Calu3 (cell line): Measurements from ENCODE around the gene LRRC49. TPM values are rescaled to one million over a fixed set of nuclear protein-coding genes. Genes with fewer than 3 reads are reported as not detected.

Experiments used
- BruUV-seq: library from RNA; stranded (reverse); fragments of 400-500 nt; replicated peaks from 2 replicates; lab custom pipeline; 2021; lab: Mats Ljungman, UMichigan
- CTCF ChIA-PET: fragments of 300-600 bp; sonication (Branson Sonifier 250); formaldehyde crosslinking; loops from one replicate; lab custom pipeline; 2022; ENCODE audit warnings: antibody characterized with exemption; lab: Charles Lee
- DNase-seq: peaks from one replicate; pipeline ENCODE4 v3.0.0; 2022
- H3K27ac Mint-ChIP-seq: one replicate; pipeline ENCODE4 v1.8.0; 2022; ENCODE audit warnings: mixed read lengths; ENCODE audit not compliant: unreplicated experiment
- H3K27me3 Mint-ChIP-seq: one replicate; pipeline ENCODE4 v1.8.0; 2022; ENCODE audit warnings: mixed read lengths; ENCODE audit not compliant: unreplicated experiment
- H3K36me3 Mint-ChIP-seq: one replicate; pipeline ENCODE4 v1.8.0; 2022; ENCODE audit warnings: mild to moderate bottlenecking, moderate library complexity, mixed read lengths; ENCODE audit not compliant: insufficient read depth, unreplicated experiment
- H3K4me1 Mint-ChIP-seq: one replicate; pipeline ENCODE4 v1.8.0; 2022; ENCODE audit warnings: mild to moderate bottlenecking, low read depth, mixed read lengths; ENCODE audit not compliant: unreplicated experiment
- H3K4me3 Mint-ChIP-seq: one replicate; pipeline ENCODE4 v1.8.0; 2022; ENCODE audit warnings: mild to moderate bottlenecking, low read depth, moderate library complexity, mixed read lengths; ENCODE audit not compliant: unreplicated experiment
- H3K9me3 Mint-ChIP-seq: one replicate; pipeline ENCODE4 v1.8.0; 2022; ENCODE audit warnings: low read depth, mixed read lengths; ENCODE audit not compliant: unreplicated experiment
- CTCF ChIP-seq: fragments of 200-600 bp; IDR thresholded peaks from one replicate; pipeline ENCODE4 v1.8.0; 2022; ENCODE audit warnings: antibody characterized with exemption; ENCODE audit not compliant: unreplicated experiment
- intact Hi-C: fragments of 100-400 bp; cut with micrococcal nuclease; formaldehyde crosslinking; loops from one replicate; pipeline ENCODE4 v1.10.0; 2022; ENCODE audit not compliant: unreplicated experiment
- total RNA-seq: library from RNA; stranded (reverse); gene quantifications from 2 replicates; pipeline ENCODE4 v1.2.3, GENCODE V29; 2022

LRRC49 gene
- total RNA-seq, 1 experiment from 2014 or later = 6.3 TPM

GRCh38 chr15:70879401-70879800 is 13.2 kb upstream of the LRRC49 start:
- BruUV-seq = no TSS peak
- CTCF ChIA-PET = no interaction called here

GRCh38 chr15:70880781-70881180 is 11.8 kb upstream of the LRRC49 start:
- intact Hi-C loops = no loop called here
- Mint-ChIP-seq H3K4me1 (no peaks in the 10 kb centered on the region), H3K9me3 (no peaks in the 10 kb centered on the region), H3K27ac (no peak overlapping the region), H3K27me3 (no peaks in the 10 kb centered on the region), H3K4me3 (no peak overlapping the region), H3K36me3 (no peaks in the 10 kb centered on the region)
- no peak for DNase-seq
- no peak for TF ChIP-seq CTCF
- CTCF ChIA-PET = interaction anchor here (0.6 to 1.1 kb wide), 2 partner anchors 12 to 98 kb away, joined by 3 read pairs; partner anchors contain the start of genes LRRC49 and THAP10
- no TSS peak for BruUV-seq

More at GRCh38 chr15:70879401-70879800, 13.2 kb upstream of the LRRC49 start:
- intact Hi-C loops = loop anchor here (10.0 kb wide), 1 partner anchor 115 kb away; the partner anchor contains the start of gene UACA
- TF ChIP-seq CTCF = no peak
- no peak overlapping the region for H3K27ac Mint-ChIP-seq
- H3K27me3 Mint-ChIP-seq = no peaks in the 10 kb centered on the region
- no peaks in the 10 kb centered on the region for H3K36me3 Mint-ChIP-seq
- no peaks in the 10 kb centered on the region for H3K9me3 Mint-ChIP-seq
- peaks cover 10% of the 10 kb centered on the region for H3K4me1 Mint-ChIP-seq
- H3K4me3 Mint-ChIP-seq = no peak overlapping the region
- no peak for DNase-seq

DNA sequence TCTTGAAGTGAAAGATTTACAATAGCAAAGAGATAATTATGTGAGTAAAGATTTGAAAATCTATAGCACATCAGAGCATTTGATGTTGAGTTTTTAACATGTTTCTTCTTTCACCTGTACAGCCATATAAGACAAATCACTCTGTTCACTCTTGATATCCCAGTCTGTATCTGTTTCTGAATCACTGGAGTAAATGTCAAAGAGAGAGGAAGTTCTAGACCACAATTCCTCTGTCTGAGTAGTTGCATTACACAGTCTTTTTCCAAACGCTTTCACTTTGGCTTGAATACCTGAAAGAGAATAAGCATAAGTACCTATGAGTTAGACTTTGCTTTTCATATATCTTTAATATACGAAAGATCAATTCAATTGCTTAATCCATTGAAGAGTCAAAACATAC is 10.3 kb upstream of the LRRC49 start:
- intact Hi-C loops = no loop called here
- no peak overlapping the region for H3K4me3 Mint-ChIP-seq
- no peak for TF ChIP-seq CTCF
- CTCF ChIA-PET = no interaction called here
- no peaks in the 10 kb centered on the region for H3K36me3 Mint-ChIP-seq
- H3K27ac Mint-ChIP-seq = no peak overlapping the region
- DNase-seq = no peak
- no TSS peak for BruUV-seq
- H3K27me3 Mint-ChIP-seq = no peaks in the 10 kb centered on the region
- no peaks in the 10 kb centered on the region for H3K4me1 Mint-ChIP-seq
- no peaks in the 10 kb centered on the region for H3K9me3 Mint-ChIP-seq

- CTCF ChIA-PET = interaction anchor here (0.7 to 1.1 kb wide), 2 partner anchors 30 to 205 kb away, joined by 5 to 6 read pairs; no protein-coding TSS in a partner anchor
- H3K27ac Mint-ChIP-seq = peak overlapping the region; percentile 100
- no peaks in the 10 kb centered on the region for H3K9me3 Mint-ChIP-seq
- H3K4me1 Mint-ChIP-seq = peaks cover 34% of the 10 kb centered on the region
- peaks cover 26% of the 10 kb centered on the region for H3K36me3 Mint-ChIP-seq
- no peak for TF ChIP-seq CTCF
- TSS peak; percentile 54 for BruUV-seq
- peak overlapping the region; percentile 97 for H3K4me3 Mint-ChIP-seq
- H3K27me3 Mint-ChIP-seq = no peaks in the 10 kb centered on the region
- intact Hi-C loops = loop anchor here (2.0 to 10.0 kb wide), 3 partner anchors 214 to 550 kb away; no protein-coding TSS in a partner anchor
- peak; percentile 34 for DNase-seq
Observed at GRCh38 chr15:70892912-70893560, 410 bp downstream of the LRRC49 start.
